ES-I3 (cell line): ENCODE data around the gene OXNAD1.
"Not testable (repeated sequence)": the region's sequence is repeated elsewhere in the genome, so short reads cannot be mapped to it uniquely, and the experiment has no call there.

Experiments
- H3K36me3 ChIP-seq: 2 replicates; pipeline ENCODE4 v1.6.1; 2013; ENCODE audit warnings: mild to moderate bottlenecking, low read length, control low read depth, moderate library complexity; ENCODE audit not compliant: insufficient read depth
- H3K4me1 ChIP-seq: 2 replicates; pipeline ENCODE4 v1.6.1; 2013; ENCODE audit warnings: mild to moderate bottlenecking, control low read depth, low read length; ENCODE audit not compliant: insufficient read depth
- H3K9ac ChIP-seq: 2 replicates; pipeline ENCODE4 v1.6.1; 2013; ENCODE audit warnings: low read depth, mild to moderate bottlenecking, low read length, moderate library complexity
- H3K9me3 ChIP-seq: 2 replicates; pipeline ENCODE4 v1.6.1; 2013; ENCODE audit warnings: mild to moderate bottlenecking, low read length, moderate library complexity; ENCODE audit not compliant: control insufficient read depth, insufficient read depth

Gene OXNAD1

GRCh38 chr3:16298891-16299290 lies 33.9 kb downstream of the OXNAD1 start:
- H3K9ac ChIP-seq: no peak overlapping the region
- no peaks in the 10 kb centered on the region for H3K9me3 ChIP-seq
- peaks cover 5% of the 10 kb centered on the region; the same call in 1 of the 2 replicates for H3K36me3 ChIP-seq
- H3K4me1 ChIP-seq: peaks cover 16% of the 10 kb centered on the region; the same call in 1 of the 2 replicates

- no peak overlapping the region for H3K9ac ChIP-seq
- H3K36me3 ChIP-seq: peaks cover 5% of the 10 kb centered on the region; the same call in 1 of the 2 replicates
- H3K4me1 ChIP-seq: peaks cover 16% of the 10 kb centered on the region; the same call in 1 of the 2 replicates
- H3K9me3 ChIP-seq: no peaks in the 10 kb centered on the region
Measured at GRCh38 chr3:16299746-16300145, 34.7 kb downstream of the OXNAD1 start.

- Histone ChIP-seq H3K4me1 (peaks cover 16% of the 10 kb centered on the region; the same call in 1 of the 2 replicates), H3K9me3 (no peaks in the 10 kb centered on the region), H3K9ac (no peak overlapping the region), H3K36me3 (peaks cover 1% of the 10 kb centered on the region; the same call in 1 of the 2 replicates)
Measured at GRCh38 chr3:16300307-16300706, 35.3 kb downstream of the OXNAD1 start.

- no peak overlapping the region for H3K9ac ChIP-seq
- H3K9me3 ChIP-seq: no peaks in the 10 kb centered on the region
- no peaks in the 10 kb centered on the region for H3K36me3 ChIP-seq
- H3K4me1 ChIP-seq: peaks cover 16% of the 10 kb centered on the region; the same call in 1 of the 2 replicates
Measured at GRCh38 chr3:16300881-16301359, 35.9 kb downstream of the OXNAD1 start.

- Histone ChIP-seq H3K9me3 (no peaks in the 10 kb centered on the region), H3K9ac (no peak overlapping the region), H3K4me1 (peaks cover 16% of the 10 kb centered on the region; the same call in 1 of the 2 replicates), H3K36me3 (no peaks in the 10 kb centered on the region)
Measured at GRCh38 chr3:16301507-16301906, 36.5 kb downstream of the OXNAD1 start.

- H3K36me3 ChIP-seq: no peaks in the 10 kb centered on the region
- no peaks in the 10 kb centered on the region for H3K9me3 ChIP-seq
- H3K4me1 ChIP-seq: peaks cover 16% of the 10 kb centered on the region; the same call in 1 of the 2 replicates
- no peak overlapping the region for H3K9ac ChIP-seq
Measured at GRCh38 chr3:16302082-16302631, 37.1 kb downstream of the OXNAD1 start.

GRCh38 chr3:16303037-16303575 lies 38.1 kb downstream of the OXNAD1 start:
- peaks cover 16% of the 10 kb centered on the region; the same call in 1 of the 2 replicates for H3K4me1 ChIP-seq
- H3K9me3 ChIP-seq: no peaks in the 10 kb centered on the region
- no peak overlapping the region for H3K9ac ChIP-seq
- no peaks in the 10 kb centered on the region for H3K36me3 ChIP-seq

GRCh38 chr3:16304061-16305010 lies 39.3 kb downstream of the OXNAD1 start:
- Histone ChIP-seq H3K36me3 (no peaks in the 10 kb centered on the region), H3K4me1 (peaks cover 16% of the 10 kb centered on the region; the same call in 1 of the 2 replicates), H3K9me3 (no peaks in the 10 kb centered on the region), H3K9ac (no peak overlapping the region)

GRCh38 chr3:16305111-16305541 lies 40.1 kb downstream of the OXNAD1 start:
- H3K4me1 ChIP-seq: peaks cover 20% of the 10 kb centered on the region; the same call in 1 of the 2 replicates
- H3K9me3 ChIP-seq: no peaks in the 10 kb centered on the region
- H3K9ac ChIP-seq: no peak overlapping the region
- no peaks in the 10 kb centered on the region for H3K36me3 ChIP-seq

- Histone ChIP-seq H3K9me3 (no peaks in the 10 kb centered on the region), H3K36me3 (no peaks in the 10 kb centered on the region), H3K9ac (no peak overlapping the region), H3K4me1 (peaks cover 5% of the 10 kb centered on the region; the same call in 1 of the 2 replicates)
Measured at GRCh38 chr3:16307832-16308531, 43.0 kb downstream of the OXNAD1 start.

GRCh38 chr3:16308727-16309126 lies 43.7 kb downstream of the OXNAD1 start:
- Histone ChIP-seq H3K36me3 (no peaks in the 10 kb centered on the region; the same call in none of the 2 replicates), H3K9ac (no peak overlapping the region), H3K9me3 (no peaks in the 10 kb centered on the region), H3K4me1 (peaks cover 5% of the 10 kb centered on the region; the same call in 1 of the 2 replicates)

GRCh38 chr3:16309558-16309957 lies 44.5 kb downstream of the OXNAD1 start:
- H3K9ac ChIP-seq: no peak overlapping the region
- H3K9me3 ChIP-seq: no peaks in the 10 kb centered on the region
- peaks cover 5% of the 10 kb centered on the region; the same call in 1 of the 2 replicates for H3K4me1 ChIP-seq
- no peaks in the 10 kb centered on the region; the same call in none of the 2 replicates for H3K36me3 ChIP-seq

- H3K9ac ChIP-seq, H3K36me3 ChIP-seq, H3K9me3 ChIP-seq, H3K4me1 ChIP-seq: not testable (repeated sequence)
Measured at GRCh38 chr3:16310486-16310885, 45.5 kb downstream of the OXNAD1 start.
